Erythroblast (primary cell): ENCODE data around the gene CYB561.

Experiments
- GATA1 ChIP-seq: IDR thresholded peaks from 2 replicates; pipeline ENCODE4 v1.6.1; 2011; ENCODE audit warnings: low read depth, mild to moderate bottlenecking, control low read depth, low read length, moderate library complexity
- POLR2A ChIP-seq: IDR thresholded peaks from 2 replicates; pipeline ENCODE4 v1.6.1; 2011; ENCODE audit warnings: mild to moderate bottlenecking, low read length

GRCh38 chr17:63440770-63441335 lies 5.3 kb downstream of the CYB561 start:
- no peak for TF ChIP-seq POLR2A
- no peak for TF ChIP-seq GATA1
